Germinal center (tissue), 1 donor: ENCODE results near the gene CDKL5.
"Not testable (repeated sequence)": the region's sequence is repeated elsewhere in the genome, so short reads cannot be mapped to it uniquely, and the experiment has no call there.

Source experiments
- DNase-seq: peaks from one replicate; pipeline ENCODE4 v3.0.0; 2012; ENCODE audit warnings: mixed read lengths, low spot score

CDKL5 gene

DNA sequence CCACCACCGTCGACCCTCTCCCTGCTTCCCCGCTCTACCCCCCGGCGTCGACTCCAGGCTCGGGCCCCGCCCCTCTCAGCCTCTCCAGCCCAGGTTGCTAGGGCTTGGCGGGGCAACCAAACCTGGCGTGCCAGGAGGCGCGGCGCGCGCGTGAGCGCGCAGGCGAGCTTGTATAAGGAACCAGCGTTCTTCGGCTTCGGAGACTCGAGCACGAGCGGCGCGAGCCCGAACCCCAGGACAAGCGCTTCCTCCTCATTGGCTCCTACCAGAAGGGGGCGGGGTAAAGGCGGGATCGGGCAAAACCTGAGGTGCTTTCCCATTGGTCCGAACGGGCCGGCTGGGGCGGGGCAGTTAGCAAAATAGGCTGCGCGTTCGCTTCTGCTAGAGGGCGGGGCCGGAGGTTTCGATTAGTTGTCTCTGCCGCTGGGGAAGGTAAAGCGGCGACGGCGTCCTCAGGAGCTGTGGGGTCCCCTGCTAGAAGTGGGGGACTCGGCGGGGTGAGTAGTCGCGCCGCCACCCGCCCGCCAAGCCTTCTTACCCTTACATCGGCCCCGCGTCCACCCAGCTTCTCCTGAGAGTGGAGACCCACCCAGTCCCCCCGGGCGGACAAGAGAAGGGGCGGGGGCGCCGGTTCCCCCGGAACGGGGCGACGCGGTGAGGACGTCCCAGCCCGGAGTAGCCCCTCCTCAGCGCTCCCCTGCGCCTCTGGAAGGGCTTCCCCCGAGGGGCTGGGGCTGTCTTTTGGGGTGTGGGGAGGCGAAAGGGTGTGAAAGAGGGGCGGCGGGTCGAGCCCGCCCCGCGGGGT, at the start of gene CDKL5:
TSS of gene CDKL5 (plus strand) at position 410 of the 805 bp plus-strand sequence. CDS start 81,489 bp downstream, outside the sequence.
- peak; percentile 93 for DNase-seq

DNA sequence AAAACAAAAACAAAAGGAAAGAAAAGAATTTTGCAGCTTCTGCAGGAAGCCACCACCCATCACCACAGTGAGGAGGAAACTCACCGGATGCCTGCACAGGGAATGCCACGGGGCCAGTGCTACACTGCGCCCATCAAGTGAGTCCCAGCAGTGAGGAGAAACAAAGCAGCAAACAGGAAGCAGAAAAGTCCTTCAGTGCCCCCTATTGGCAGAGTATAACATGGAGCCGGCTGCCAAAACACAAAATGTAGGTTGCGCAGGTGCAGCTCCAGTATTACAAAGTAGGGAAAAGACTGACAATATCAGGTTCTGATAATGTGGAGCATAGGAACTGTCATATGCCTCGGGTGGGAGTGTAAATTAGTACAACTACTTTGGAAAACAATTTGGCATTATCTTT, 47.6 kb upstream of the CDKL5 start:
- DNase-seq, result no peak

DNA sequence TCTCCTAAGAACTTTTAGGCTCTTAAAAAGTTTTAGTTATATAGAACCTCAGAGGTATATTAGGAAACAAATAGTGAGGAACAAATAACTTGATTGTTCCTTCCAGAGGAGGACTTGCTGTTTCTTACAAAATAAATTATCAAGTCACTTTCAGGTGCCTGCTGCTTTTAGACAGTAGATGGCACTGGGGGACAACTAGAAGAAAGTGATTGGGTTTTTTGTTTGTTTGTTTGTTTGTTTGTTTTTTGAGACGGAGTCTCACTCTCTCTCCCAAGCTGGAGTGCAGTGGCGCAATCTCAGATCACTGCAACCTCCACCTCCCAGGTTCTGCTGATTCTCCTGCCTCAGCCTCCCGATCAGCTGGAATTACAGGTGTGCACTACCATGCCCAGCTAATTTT, 35.4 kb upstream of the CDKL5 start:
- DNase-seq, result no peak

DNA sequence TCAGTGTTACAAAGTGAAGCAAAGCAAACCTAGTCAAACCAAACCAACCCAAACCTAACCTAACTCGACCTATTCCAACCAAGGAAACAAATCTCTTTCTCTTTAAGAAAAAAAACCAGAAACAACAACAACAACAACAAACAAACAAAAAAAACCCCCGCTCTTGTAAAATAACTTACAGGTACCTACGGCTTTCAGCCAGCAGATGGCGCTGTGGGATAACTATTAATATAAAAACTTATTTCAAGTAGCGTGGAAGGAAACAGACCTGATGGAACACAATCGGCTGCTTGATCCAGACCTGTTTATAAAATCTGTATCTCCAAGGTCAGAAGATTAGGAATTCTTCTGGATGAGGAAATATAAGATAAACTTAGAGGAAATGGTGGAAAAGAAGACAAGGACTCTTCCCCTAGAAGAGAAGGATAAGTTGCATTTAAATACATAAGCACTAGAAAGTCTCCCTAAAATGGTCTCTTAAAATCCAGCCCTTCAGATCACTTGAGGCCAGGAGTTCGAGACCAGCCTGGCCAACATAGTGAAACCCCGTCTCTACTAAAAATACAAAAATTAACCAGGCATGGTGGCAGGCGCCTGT, 34.4 kb upstream of the CDKL5 start:
- peak; percentile 26 for DNase-seq

DNA sequence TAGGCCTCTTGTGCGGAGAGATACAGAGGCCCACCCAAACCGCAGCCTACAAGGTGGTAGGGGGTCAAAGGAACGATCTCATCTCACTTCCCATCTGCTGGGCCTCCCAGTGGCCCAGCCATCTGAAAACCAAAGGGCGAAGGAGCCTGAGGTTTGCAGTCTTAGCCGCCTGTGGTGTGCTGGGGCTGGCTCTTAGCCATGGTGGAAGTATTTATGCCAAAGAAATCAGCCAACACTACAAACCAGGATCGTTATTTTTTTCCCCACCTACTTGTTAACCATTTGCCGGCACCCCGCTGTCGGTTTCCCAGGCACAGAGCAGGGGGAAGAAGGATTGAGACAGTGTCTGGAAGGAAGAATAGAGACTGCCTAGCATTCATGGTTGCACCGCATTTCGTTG, 30.9 kb upstream of the CDKL5 start:
- DNase-seq, result no peak

DNA sequence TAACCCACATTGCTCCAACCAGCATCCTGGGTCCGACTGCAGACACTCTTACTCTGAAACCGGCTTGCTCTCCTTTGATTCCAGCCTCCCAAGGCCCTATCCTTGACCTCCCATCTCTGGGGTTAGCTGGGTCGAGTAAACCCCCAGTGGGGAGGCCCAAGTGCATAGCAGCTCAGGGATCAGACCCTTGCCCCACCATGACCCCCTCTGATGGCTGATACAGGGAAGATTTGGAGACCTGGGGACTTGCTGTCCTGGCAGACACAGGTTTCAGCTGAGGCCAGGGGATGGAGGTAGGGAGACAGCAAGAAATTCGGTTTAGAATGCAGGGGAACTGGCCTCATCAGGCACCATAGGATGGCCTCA, 23.6 kb upstream of the CDKL5 start:
- no peak for DNase-seq

DNA sequence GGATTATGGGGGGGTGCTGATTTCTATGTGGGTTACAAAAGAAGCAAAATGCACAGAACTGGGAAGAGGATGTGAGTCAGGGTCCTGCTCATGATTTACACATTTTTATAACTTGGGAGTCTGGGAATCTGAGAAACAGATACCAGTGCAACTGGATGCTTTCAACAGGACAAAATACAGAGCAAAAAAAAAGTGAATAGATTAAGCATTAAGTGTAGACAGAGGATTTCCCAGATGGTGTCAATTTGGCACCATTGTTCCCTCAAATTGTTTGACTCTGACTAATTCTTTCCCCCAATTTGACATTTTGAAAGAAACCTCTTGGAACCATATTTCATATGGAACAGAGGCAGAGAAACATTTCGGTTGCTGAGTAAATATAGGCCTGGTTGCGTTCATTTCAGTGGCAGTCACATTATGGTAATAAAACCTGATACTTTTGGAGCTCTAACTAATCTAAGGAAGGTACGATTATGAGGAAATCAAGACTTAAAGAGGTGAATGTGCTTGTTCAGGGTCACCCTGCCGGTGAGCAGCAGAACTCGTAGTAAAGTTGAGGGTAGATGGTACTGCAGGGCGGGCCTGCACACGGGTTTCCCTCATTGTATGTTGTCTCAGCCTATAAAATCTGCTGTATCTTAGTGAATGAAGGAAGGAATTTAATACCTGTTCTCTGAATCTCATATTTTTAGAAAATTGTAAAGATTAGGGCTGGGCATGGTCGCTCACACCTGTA, 18.7 kb upstream of the CDKL5 start:
- DNase-seq, result no peak

DNA sequence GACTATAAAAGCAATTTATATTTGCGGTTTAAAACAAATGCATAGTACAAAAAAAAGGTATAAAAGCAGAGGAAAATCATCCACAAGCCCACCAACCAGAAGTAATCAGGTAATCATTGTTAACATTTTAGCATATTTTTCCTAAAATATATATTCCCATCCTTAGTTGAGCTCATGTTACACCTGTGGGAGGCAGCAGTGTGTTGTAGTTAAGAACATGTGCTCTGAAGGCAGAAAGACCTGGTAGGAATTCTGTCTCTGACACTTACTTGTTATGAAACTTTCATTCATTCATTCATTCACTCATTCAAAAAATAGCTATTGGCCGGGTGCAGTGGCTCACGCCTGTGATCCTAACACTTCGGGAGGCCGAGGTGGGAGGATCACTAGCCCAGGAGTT, 15.4 kb upstream of the CDKL5 start:
- DNase-seq, result no peak

DNA sequence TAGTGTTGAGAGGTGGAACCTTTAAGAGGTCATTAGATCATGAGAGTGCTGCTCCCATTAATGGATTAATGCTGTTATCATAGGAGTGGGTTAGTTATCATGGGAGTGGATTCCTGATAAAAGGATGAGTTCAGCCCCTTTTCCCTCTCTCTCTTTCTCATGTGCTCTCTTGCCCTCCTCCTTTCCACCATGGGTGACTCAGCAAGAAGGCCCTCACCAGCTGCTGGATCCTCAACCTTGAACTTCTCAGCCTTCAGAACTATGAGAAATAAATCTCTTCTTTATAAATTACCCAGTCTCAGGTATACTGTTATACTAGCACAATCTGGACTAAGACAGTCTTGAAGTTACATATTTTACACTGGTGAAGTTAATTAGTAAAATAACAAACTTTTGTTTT, 10.0 kb upstream of the CDKL5 start:
- DNase-seq, result no peak

DNA sequence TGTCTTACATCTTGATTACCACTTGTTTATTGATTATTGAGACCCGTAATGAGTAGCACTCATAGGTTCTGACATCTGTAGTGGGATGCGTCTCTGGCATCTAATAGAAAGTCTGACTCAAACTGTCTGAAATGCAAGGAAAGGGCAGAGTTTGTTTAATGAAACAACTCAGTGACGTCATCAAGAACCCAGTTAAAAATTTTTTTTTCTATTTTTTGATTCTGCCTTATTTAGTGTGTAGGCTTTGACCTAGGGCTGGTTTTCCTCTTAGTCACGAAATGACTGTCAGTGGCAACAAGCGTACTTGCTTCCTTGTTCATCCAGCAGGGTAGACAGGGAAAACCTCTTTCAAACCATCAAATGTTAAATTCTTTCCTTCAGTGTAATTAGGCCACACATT, 3.1 kb upstream of the CDKL5 start:
- DNase-seq, result no peak

DNA sequence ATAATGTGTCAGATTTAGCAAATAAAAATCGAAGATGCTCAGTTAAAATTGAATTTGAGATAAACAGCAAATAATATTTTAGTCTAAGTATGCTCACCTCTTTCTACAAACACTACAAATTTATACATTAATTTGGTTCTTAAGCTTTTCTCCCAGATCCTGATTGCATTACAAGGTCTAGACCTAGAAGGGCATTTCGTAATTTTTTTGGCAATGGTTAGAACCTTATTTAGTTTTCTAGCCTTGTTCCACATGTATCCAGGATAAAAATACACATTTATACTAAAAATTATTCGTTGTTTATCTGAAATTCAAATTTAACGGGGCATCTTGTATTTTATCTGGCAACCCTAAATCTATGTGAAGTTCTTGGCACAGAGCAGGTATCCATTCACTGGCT, 2.5 kb upstream of the CDKL5 start:
- DNase-seq, result no peak

DNA sequence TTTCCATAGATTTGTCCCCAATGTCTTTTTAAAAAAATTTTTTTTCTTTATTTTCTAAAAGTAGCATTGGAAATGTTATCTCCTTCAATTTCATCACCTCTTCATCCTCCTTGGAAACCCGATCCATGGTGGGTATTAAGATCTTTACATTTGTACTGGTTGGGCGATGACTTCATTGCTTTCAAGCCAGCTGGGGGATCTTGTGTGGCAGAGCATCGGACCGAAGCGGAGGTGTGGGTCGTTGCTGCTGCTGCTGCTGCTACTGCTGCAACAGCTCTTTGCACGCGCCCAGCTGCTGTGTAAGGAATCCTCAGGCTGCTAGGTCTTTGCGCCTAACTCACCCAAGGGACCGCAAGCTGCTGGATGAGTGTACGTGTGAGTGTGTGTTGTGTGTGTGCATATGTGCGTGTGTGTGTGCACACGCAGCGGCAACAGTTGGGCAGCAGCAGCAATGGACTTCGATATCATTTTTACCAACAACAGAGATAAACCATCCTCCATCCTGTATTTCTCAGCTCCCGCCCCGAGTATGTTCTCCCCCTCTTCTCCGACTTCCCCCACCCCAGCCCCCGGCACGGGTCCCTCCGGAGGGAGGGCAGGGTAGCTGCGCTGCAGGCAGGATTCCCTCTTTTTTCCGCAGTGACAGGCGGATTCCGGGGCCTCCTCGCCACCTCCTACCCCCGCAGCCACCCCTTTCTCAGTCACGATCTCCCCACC, 768 bp upstream of the CDKL5 start:
- DNase-seq, result peak; percentile 10

DNA sequence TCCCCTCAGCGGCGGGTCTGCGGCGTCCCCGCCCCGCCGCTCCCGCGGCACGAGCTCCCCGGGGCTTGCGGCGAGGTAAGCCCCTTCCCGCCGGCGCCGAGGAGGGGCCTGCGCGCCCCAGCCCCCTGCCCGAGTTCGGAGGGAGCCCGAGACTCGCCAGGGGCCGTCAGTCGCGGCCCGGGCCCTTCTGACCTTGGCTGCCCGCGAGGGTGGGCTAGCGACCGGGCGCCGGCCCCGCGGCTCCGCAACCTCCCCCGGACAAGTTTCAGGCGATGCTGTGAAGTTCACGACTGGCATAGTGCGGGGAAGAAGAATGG, 554 bp downstream of the CDKL5 start:
- DNase-seq, result no peak

DNA sequence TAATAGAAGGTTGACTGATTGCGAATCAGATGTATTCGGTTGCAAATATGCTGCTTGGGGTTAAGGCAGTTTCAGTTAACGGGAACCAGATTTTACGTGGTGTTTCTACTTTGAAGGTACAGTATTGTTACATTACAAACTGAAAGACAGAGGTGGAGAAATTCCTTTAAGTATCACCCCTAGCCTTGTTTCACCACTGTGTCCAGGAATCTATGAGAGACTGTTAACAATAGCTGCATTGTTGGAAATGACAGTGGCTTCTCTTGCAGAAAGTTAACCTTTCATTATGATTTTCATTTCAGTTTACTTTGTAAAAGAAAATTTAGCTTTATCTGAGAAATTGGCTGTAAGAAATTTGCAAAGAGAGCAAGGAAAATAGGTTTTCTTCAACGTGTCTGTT, 2.6 kb downstream of the CDKL5 start:
- DNase-seq, result no peak

DNA sequence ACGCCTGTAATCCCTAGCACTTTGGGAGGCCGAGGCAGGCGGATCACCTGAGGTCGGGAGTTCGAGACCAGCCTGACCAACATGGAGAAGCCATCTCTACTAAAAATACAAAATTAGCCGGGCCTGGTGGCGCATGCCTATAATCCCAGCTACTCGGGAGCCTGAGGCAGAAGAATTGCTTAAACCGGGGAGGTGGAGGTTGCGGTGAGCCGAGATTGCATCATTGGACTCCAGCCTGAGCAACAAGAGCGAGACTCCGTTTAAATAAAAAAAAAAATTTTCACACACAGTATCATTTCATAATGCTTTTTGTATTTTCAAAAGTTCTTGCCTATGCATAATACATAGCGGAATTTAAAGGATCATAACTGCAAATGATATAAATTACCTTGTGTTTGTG, 7.9 kb downstream of the CDKL5 start:
- DNase-seq, result not testable (repeated sequence)

DNA sequence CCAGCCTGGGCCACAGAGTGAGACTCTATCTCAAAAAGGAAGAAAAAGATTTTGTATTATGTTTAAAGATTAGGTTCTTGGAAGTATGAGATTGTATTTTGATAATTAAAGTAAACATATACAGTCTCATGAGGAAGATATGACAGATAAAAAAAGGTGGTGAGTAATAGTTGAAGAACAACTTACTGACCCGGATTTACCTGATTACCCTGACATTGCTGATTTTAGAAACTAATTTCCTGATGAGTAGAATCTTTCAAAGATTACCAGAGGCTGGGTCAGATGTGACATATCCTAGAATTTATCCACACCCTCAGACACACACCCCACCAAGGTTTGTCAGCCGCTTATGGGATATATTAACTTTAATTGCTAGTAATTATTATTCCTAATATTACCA, 9.5 kb downstream of the CDKL5 start:
- no peak for DNase-seq

DNA sequence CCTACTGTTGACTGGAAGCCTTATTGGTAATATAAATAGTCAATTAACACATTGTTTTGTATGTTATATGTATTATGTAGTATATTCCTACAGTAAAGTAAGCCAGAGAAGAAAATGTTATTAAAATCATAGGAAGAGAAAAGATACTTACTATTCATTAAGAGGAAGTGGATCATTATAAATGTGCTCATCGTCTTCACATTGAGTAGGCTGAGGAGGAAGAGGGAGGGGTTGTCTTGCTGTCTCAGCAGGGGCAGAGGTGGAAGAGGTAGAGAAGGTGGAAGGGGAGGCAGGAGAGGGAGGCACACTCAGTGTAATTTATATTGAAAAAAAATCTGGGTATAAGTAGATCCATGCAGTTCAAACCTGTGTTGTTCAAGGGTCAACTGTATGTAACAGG, 10.6 kb downstream of the CDKL5 start:
- no peak for DNase-seq

DNA sequence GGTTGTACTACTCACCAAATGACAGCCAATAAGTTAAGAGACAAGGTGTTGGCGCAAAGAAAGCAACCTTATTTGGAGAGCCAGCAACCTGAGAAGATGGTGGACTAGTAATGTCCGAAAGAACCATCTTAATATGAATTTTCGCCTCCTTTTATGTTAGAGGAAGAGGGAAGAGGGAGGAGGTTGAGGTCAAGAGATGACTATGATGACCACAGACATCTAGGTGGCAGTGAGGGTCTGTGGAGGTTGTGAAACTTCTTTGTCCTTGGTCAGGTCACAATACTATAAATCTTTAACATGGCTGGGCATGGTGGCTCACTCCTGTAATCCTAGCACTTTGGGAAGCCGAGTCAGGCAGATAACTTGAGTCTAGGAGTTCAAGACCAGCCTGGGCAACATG, 15.4 kb downstream of the CDKL5 start:
- DNase-seq, result no peak

DNA sequence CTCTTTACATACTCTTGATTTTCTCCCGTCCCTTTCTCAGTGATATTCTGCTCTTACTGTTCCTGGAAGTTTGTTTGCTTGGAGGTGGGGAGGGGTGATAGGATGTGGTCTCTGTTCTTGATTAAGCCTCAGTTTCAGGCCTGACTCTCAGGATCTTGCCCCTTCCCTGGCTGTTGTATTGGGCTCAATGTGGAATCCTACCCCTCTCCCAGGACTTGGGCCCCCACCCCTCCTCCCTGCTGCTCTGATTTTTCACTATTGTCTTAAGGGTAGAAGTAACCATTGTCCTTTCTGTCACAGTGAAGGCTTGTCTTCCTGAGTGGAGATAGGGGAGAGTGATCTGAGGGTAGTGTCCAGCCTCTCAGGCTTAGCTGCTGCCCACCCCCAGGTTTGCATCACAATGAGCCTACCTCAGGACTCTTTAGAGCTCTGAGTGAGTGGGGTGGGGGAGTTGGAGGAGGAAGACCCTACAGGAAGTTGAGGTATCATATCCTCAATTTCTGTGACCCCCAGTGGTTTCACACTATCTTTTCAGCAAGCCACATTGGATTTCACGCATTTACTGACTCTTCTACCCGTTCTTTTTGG, 16.5 kb downstream of the CDKL5 start:
- no peak for DNase-seq

DNA sequence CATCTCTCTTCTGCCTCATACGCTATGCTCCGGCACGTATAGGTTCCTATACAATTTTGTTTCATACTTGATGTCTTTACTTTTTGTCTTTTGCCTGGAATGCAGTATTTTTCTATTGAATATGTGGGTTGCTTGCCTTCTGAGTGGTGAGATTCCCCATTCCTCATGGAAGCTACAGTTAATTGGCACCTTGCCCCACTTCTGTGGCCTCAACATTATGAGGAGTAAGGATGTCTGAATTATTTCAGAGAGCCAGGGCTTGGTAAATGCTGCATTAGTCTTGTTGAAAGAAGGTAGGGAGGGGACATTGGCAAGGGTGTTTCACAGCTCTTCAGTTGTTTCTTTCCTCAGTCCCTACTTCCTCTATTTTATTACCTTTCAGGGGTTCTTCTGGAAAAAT, 23.0 kb downstream of the CDKL5 start:
- DNase-seq, result no peak

DNA sequence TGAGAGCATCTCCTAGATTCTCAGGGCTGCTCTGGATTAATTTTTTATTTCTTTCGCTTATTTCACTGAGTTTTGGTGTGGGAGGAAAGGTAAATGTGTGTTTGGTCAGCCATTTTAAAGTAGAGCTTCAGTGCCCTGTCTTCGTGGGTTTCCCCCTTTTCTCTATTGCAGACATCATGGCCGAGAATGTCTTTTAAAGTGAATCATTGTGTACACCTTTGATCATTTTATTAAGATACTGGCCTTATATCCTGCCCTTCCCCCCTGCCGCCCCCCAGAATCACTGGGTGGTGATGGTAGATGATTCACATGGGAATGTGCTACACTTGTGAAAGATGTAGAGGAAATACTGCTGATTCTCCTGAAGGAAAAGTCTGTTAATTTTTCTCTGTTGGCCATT, 23.8 kb downstream of the CDKL5 start:
- DNase-seq, result no peak

DNA sequence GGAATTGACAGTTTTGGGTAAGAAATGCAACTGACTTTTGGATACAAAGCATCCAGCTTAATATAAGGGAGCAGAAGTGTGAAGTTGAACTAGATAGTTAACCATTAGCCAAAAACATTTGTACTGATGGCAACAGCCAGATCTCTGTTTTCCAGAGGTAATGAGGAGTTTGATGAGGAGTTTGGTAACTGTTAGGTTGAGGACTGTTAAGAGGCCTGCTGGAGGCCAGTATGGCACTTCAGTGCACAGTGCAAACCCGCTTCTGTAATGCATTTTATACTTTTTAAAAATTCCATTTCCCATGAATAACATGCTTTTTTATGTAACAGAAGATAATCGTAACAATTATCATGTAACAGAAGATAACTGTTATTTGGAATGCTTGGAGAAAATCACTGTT, 30.0 kb downstream of the CDKL5 start:
- no peak for DNase-seq

DNA sequence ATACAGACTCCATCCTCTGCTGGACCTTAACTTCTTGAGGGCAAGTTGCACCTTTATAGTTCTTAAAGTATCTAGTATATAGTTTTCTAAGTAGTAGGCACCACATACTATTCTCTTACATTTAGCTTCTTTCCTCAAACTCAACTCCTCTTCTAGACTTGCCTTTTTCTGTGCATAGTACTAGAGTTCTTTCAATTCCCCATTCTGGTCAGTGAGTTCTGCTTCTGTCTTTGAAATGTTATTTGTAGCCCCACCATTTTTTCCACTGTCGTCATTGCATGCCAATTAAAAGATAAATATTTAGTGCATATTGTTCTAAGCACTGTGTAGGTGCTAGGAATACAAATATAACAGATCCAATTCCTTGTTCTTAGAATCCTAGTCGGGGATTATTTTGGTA, 31.6 kb downstream of the CDKL5 start:
- DNase-seq, result no peak
